ENCODE data around the gene RAD23B. TPM values are rescaled to one million over a fixed set of nuclear protein-coding genes. Genes with fewer than 3 reads are reported as not detected.

RAD23B gene
- total RNA-seq, 4 donors from 2014 or later = 64.4 to 110 (median 88.1) TPM

DNA sequence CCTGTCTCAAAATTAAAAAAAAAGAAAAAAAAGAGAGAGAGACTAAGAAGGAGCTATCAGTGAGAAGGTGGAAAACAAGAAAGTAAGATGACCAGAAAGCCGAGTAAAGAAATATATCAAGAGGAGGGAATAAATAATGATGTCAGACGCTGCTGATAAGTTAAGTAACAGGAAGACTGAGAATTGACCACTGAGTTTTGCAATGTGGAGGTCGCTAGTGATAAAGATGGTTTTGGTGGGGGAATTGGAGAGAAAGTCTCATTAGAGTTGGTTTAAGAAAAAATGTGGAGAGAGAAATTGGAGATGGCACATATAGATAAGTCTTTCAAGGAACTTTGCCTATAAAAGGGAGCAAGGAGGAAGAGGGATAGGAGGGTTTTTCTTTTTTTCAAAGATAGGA is 91.9 kb downstream of the RAD23B start:
- 61% methylated on average over 3 of the region's 3 CpGs for whole genome bisulfite sequencing
- Histone ChIP-seq H3K4me1 (no peaks in the 10 kb centered on the region), H3K4me3 (no peak overlapping the region), H3K27me3 (no peaks in the 10 kb centered on the region), H3K9me3 (no peaks in the 10 kb centered on the region), H3K27ac (replicated peaks in 1 of 4) (no peak overlapping the region), H3K36me3 (no peaks in the 10 kb centered on the region)
- no peak for DNase-seq (ENCODE audit: extremely low spot score)
- intact Hi-C loops (cut with DNase I) = no loop called here
- TF ChIP-seq, protein P1, sequence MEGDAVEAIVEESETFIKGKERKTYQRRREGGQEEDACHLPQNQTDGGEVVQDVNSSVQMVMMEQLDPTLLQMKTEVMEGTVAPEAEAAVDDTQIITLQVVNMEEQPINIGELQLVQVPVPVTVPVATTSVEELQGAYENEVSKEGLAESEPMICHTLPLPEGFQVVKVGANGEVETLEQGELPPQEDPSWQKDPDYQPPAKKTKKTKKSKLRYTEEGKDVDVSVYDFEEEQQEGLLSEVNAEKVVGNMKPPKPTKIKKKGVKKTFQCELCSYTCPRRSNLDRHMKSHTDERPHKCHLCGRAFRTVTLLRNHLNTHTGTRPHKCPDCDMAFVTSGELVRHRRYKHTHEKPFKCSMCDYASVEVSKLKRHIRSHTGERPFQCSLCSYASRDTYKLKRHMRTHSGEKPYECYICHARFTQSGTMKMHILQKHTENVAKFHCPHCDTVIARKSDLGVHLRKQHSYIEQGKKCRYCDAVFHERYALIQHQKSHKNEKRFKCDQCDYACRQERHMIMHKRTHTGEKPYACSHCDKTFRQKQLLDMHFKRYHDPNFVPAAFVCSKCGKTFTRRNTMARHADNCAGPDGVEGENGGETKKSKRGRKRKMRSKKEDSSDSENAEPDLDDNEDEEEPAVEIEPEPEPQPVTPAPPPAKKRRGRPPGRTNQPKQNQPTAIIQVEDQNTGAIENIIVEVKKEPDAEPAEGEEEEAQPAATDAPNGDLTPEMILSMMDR (IDR thresholded peaks at IDR 0.05) = no peak
- TF ChIP-seq POLR2A (IDR thresholded peaks at IDR 0.05; ENCODE audit: low read depth) (no peak), EP300 (IDR thresholded peaks at IDR 0.05) (no peak), POLR2AphosphoS5 (IDR thresholded peaks at IDR 0.05) (no peak)

DNA sequence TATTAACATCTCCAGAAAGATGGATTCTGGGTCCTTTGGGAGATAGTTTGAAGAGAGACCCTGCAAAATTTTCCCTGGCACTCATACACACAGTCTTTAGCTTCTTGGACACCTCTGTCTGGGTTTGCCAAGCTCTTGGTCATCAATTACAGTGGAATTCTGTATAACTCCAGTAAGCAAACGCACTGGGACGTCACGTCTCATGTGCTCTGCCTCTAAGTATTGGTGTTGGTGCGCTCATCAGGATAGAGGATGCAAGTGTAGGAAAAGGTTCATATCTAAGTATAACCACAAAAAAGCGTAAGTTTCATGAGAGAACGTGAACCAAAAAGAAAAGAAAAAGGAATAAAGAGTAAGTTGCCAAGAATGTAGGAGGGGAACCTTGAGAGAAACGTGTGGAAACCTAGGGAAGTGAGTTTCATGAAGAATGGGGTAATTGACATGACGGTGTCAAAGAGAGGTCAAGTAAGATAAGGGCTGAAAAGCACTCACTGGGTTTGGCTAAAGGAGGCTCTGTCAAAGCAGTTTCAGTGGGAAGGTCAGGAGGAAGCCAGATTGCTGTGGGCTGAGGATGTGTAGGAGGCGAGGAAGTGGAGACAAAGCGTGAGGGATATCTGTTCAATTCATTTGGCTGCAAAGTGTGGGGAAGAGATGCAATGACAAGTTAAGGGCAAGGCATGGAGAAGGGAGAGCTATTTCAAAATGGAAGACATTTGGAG is 92.7 kb downstream of the RAD23B start:
- intact Hi-C loops (cut with DNase I) = no loop called here
- Histone ChIP-seq H3K4me3 (no peak overlapping the region), H3K9me3 (no peaks in the 10 kb centered on the region), H3K4me1 (no peaks in the 10 kb centered on the region), H3K27me3 (no peaks in the 10 kb centered on the region), H3K36me3 (no peaks in the 10 kb centered on the region), H3K27ac (replicated peaks in 1 of 4) (no peak overlapping the region)
- TF ChIP-seq, protein P1 (IDR thresholded peaks at IDR 0.05) = no peak
- no peak for TF ChIP-seq EP300 (IDR thresholded peaks at IDR 0.05)
- TF ChIP-seq POLR2A (IDR thresholded peaks at IDR 0.05; ENCODE audit: low read depth) = no peak
- TF ChIP-seq POLR2AphosphoS5 (IDR thresholded peaks at IDR 0.05) = no peak
- 56% methylated on average over 10 of the region's 10 CpGs for WGBS
- DNase-seq (ENCODE audit: extremely low spot score) = no peak

DNA sequence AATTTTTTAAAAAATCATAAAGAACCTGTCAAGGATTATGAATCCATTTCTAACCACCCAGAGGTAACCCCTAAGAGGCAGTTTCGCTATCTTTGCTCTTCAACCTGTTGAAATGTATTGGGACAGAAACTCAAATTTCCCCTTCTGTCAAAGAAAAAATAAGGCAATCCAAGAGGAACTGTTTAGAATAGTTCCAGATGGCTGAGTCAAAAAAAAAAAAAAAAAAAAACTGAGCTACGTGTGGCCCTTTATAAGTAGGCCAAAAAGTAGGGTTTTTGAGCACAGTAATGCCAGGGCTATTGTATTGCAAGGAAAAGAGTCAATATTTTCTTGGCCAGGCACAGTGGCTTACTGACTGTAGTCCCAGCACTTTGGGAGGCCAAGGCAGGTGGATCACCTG is 94.9 kb downstream of the RAD23B start:
- 72% methylated on average over 2 of the region's 2 CpGs for WGBS
- DNase-seq (ENCODE audit: extremely low spot score) = no peak

More for the DNA sequence above, 94.9 kb downstream of the RAD23B start:
- H3K4me1 ChIP-seq = no peaks in the 10 kb centered on the region
- no peak overlapping the region for H3K4me3 ChIP-seq
- H3K9me3 ChIP-seq = no peaks in the 10 kb centered on the region
- H3K27me3 ChIP-seq = no peaks in the 10 kb centered on the region
- intact Hi-C loops (cut with DNase I) = no loop called here
- no peaks in the 10 kb centered on the region for H3K36me3 ChIP-seq
- H3K27ac ChIP-seq (replicated peaks in 1 of 4) = no peak overlapping the region
- TF ChIP-seq POLR2AphosphoS5 (IDR thresholded peaks at IDR 0.05) = no peak
- no peak for TF ChIP-seq EP300 (IDR thresholded peaks at IDR 0.05)
- TF ChIP-seq POLR2A (IDR thresholded peaks at IDR 0.05; ENCODE audit: low read depth) = no peak
- TF ChIP-seq, protein P1 (IDR thresholded peaks at IDR 0.05) = no peak

Other genes starting within 250 kb of the RAD23B start
- gene KLF4, start 206.5 kb downstream of the RAD23B start, total RNA-seq = 10 to 100 TPM; 41.9 to 87.5 (median 63.7) TPM